K562 (cell line): Measurements from ENCODE around the gene VWA7. TPM values are rescaled to one million over a fixed set of nuclear protein-coding genes. Genes with fewer than 3 reads are reported as not detected.

ENCODE experiments used
- ETS2 ChIP-seq: IDR thresholded peaks from 2 replicates; pipeline ENCODE4 v1.6.1; 2016; ENCODE audit warnings: borderline replicate concordance, missing genetic modification characterization, mild to moderate bottlenecking, moderate library complexity, missing compliant biosample characterization; ENCODE audit not compliant: poor library complexity, severe bottlenecking
- EWSR1 ChIP-seq: fragments of 450-650 bp; IDR thresholded peaks from 2 replicates; pipeline ENCODE4 v1.6.1; 2018; ENCODE audit warnings: borderline replicate concordance, mild to moderate bottlenecking, low read depth, moderate library complexity; ENCODE audit not compliant: partially characterized antibody
- GTF2F1 ChIP-seq: IDR thresholded peaks from 2 replicates; pipeline ENCODE4 v1.6.1; 2011; ENCODE audit warnings: low read depth, low read length, improper control_type of control experiment
- HDGF ChIP-seq: fragments of 450-650 bp; IDR thresholded peaks from 2 replicates; pipeline ENCODE4 v1.6.1; 2016
- JUN ChIP-seq, 2 experiments: sonication (generic) in 1 of 2; formaldehyde crosslinking in 1 of 2; IDR thresholded peaks; 2 replicates each; pipeline versions ENCODE4 v1.6.1 to v1.8.0; 2012 to 2022; ENCODE audit warnings: borderline replicate concordance in 2 of 2, mild to moderate bottlenecking in 2 of 2, improper control_type of control experiment in 1 of 2, low read depth in 1 of 2, low read length in 1 of 2, missing genetic modification reagents in 1 of 2
- KDM2B ChIP-seq: fragments of 250-450 bp; sonication (Bioruptor Pico); IDR thresholded peaks from 2 replicates; pipeline ENCODE4 v1.8.0; 2021; ENCODE audit warnings: mild to moderate bottlenecking, moderate library complexity
- MEIS2 ChIP-seq: fragments of 450-650 bp; IDR thresholded peaks from 2 replicates; pipeline ENCODE4 v1.6.1; 2014; ENCODE audit warnings: mild to moderate bottlenecking; ENCODE audit not compliant: partially characterized antibody
- NCOR1 ChIP-seq: fragments of 450-650 bp; IDR thresholded peaks from 2 replicates; pipeline ENCODE4 v1.6.1; 2016; ENCODE audit warnings: mild to moderate bottlenecking, moderate library complexity
- NFATC3 ChIP-seq: fragments of 450-650 bp; IDR thresholded peaks from 2 replicates; pipeline ENCODE4 v1.6.1; 2017; ENCODE audit warnings: mild to moderate bottlenecking
- NFIC ChIP-seq: fragments of 450-650 bp; IDR thresholded peaks from 2 replicates; pipeline ENCODE4 v1.6.1; 2017; ENCODE audit warnings: mild to moderate bottlenecking, inconsistent platforms
- NFYB ChIP-seq: IDR thresholded peaks from 2 replicates; pipeline ENCODE4 v1.6.1; 2011; ENCODE audit warnings: mild to moderate bottlenecking, moderate library complexity; ENCODE audit not compliant: insufficient read length; ENCODE audit errors: extremely low read depth
- NR1H2 ChIP-seq: sonication (generic); formaldehyde crosslinking; IDR thresholded peaks from 2 replicates; pipeline ENCODE4 v1.4.0; 2020; ENCODE audit warnings: mild to moderate bottlenecking, missing genetic modification reagents
- POLR2A ChIP-seq: fragments of 450-650 bp; conservative IDR thresholded peaks from 2 replicates; pipeline ENCODE4 v1.6.1; 2016
- REST ChIP-seq, 2 experiments: fragments of 450-650 bp; formaldehyde crosslinking in 1 of 2; IDR thresholded peaks; 2 replicates each; pipeline versions ENCODE4 v1.4.0 to v1.6.1; 2014 to 2020; ENCODE audit warnings: mild to moderate bottlenecking in 2 of 2, borderline replicate concordance in 1 of 2, low read depth in 1 of 2
- SIN3B ChIP-seq: fragments of 450-650 bp; IDR thresholded peaks from 2 replicates; pipeline ENCODE4 v1.6.1; 2017; ENCODE audit warnings: low read depth, mild to moderate bottlenecking, moderate library complexity
- TAF1 ChIP-seq: IDR thresholded peaks from 2 replicates; pipeline ENCODE4 v1.6.1; 2011; ENCODE audit warnings: mild to moderate bottlenecking, low read length, moderate library complexity; ENCODE audit not compliant: insufficient read depth, control insufficient read depth, severe bottlenecking; ENCODE audit errors: extremely low read depth
- TCFL5 ChIP-seq: fragments of 250-450 bp; sonication (Bioruptor Pico); conservative IDR thresholded peaks from 2 replicates; pipeline ENCODE4 v1.6.1; 2021; ENCODE audit warnings: mild to moderate bottlenecking, moderate library complexity, matching md5 sums
- ZNF143 ChIP-seq: sonication (generic); formaldehyde crosslinking; IDR thresholded peaks from 2 replicates; pipeline ENCODE4 v1.9.0; 2022; ENCODE audit warnings: mild to moderate bottlenecking, missing genetic modification reagents
- ZNF232 ChIP-seq: sonication (generic); formaldehyde crosslinking; IDR thresholded peaks from 2 replicates; pipeline ENCODE4 v1.8.0; 2022; ENCODE audit warnings: mild to moderate bottlenecking, missing genetic modification reagents
- ZNF384 ChIP-seq: IDR thresholded peaks from 2 replicates; pipeline ENCODE4 v1.6.1; 2012; ENCODE audit warnings: low read depth, low read length, improper control_type of control experiment
- ZNF644 ChIP-seq: fragments of 200-800 bp; sonication (Bioruptor generic); IDR thresholded peaks from 2 replicates; pipeline ENCODE4 v1.6.1; 2016; ENCODE audit warnings: low read depth, missing genetic modification characterization, missing compliant biosample characterization
- polyA plus RNA-seq, 8 experiments: library from polyadenylated mRNA; depleted of rRNA in 4 of 8; stranded (reverse) in 5 of 8; unstranded in 3 of 8; fragments of >200 nt; fragmentation: Nextera tagmentation in 2 of 8; fragmentation: Illumina TruSeq in 1 of 8; extraction: Ambion mirVana in 2 of 8; extraction: Trizol in 1 of 8; gene quantifications; 2 replicates each; pipeline versions ENCODE4 v1.2.1 to v1.2.3, GENCODE V29; 2011 to 2014; ENCODE audit warnings: inconsistent platforms in 1 of 8, missing spikeins in 1 of 8
- total RNA-seq, 7 experiments: library from RNA; depleted of rRNA in 6 of 7; stranded (reverse); fragments of >200 nt in 6 of 7; fragmentation: Illumina TruSeq in 2 of 7; extraction: Trizol in 2 of 7; gene quantifications; 2 replicates each; pipeline versions ENCODE4 v1.2.1 to v1.2.3, GENCODE V29; 2011 to 2021; ENCODE audit warnings: low replicate concordance in 1 of 7

Gene VWA7
- total and polyA plus RNA-seq, 9 of the 15 experiments (the other 6 are each of a cell fraction or from before 2014, with no cell fraction given), result 0.18 to 2.9 (median 0.95) TPM

- TF ChIP-seq REST (IDR thresholded peaks at IDR 0.05; ENCODE audit: borderline replicate concordance) (no peak), REST (CRISPR knock-in tag; IDR thresholded peaks at IDR 0.05; ENCODE audit: low read depth) (peak; percentile 87), KDM2B (peak; percentile 92), ZNF384 (peak; percentile 3; the same call in 1 of the 2 replicates), POLR2A (peak; percentile 100), TCFL5 (no peak), NFYB (peak; percentile 90), HDGF (no peak), NFATC3 (no peak), TAF1 (peak; percentile 98), MEIS2 (no peak), NFIC (no peak), ZNF644 (no peak), GTF2F1 (peak; percentile 99), ZNF232 (CRISPR knock-in tag) (peak; percentile 74; the same call in 1 of the 2 replicates), ZNF143 (CRISPR knock-in tag) (peak; percentile 14; the same call in 1 of the 2 replicates), NCOR1 (no peak), NR1H2 (CRISPR knock-in tag) (no peak), EWSR1 (no peak), ETS2 (tag) (no peak), SIN3B (no peak), JUN (IDR thresholded peaks at IDR 0.05; ENCODE audit: borderline replicate concordance, low read depth, low read length) (no peak), JUN (CRISPR knock-in tag; IDR thresholded peaks at IDR 0.05; ENCODE audit: borderline replicate concordance) (0 out of 2 replicates have a peak, but pooled peaks have one; percentile 82)
These were observed 38.1 kb upstream of the VWA7 start, which contains the start of the genes HSPA1A and HSPA1L (continued) for GRCh38 chr6:31815025-31815838.
